HG03060 (cell line): ENCODE data around the gene GLTPD2.

Source experiments
- ATAC-seq: cut with Tn5 transposase; IDR thresholded peaks from one replicate; pipeline ENCODE4 v1.9.1; 2021; ENCODE audit warnings: low read depth, moderate number of reproducible peaks; ENCODE audit not compliant: unreplicated experiment

GLTPD2 gene

DNA sequence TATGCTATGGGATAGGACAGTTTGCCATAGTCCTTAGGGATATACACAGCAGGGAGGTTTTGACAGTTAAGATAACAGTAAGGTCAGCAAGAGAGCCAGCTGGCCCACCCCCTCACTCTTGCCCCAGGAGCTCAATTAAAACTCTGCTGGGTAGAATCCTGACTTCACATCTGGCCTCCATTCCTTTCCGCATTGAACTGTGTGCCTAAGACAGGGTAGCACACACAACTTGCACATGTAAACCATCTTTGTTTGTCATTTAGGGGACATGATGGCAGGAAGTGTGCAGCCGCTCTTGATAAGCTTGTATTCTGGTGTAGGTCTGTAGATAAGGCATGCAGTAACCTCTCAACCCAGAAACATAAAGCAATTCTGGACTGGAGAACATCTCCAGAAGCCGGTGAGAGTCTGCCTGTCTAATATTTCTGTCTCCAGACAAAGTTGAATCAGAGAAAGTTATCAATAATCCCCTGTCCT is 49.6 kb downstream of the GLTPD2 start:
- ATAC-seq = no peak

DNA sequence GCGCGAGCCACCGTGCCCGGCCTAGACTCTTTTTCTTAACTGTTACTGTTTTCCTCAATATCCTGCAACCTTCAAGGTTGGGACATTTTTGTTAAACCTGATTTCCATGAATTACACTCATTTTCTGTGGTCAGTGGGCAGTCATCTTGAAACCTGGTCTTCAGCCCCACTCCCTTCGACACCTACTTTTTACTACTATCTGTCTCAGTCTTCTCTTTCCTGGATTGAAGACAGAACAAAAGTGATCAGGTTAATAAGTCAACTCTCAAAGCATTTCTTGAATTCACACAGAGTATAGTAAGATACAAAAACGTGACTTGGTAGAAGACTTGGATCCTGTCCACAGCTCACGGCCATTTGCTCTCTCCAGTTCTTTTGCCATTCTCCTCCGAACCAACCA is 50.5 kb downstream of the GLTPD2 start:
- ATAC-seq = no peak
